NCI-H748 treated with DMSO at 0.1 percent for 48 hours (cell line): ENCODE results near the gene YJU2.
"Not testable (repeated sequence)": the region's sequence is repeated elsewhere in the genome, so short reads cannot be mapped to it uniquely, and the experiment has no call there.

Experiments
- DNase-seq: peaks from one replicate; lab custom pipeline; 2025; lab: John Stamatoyannopoulos, UW

The YJU2 gene

DNA sequence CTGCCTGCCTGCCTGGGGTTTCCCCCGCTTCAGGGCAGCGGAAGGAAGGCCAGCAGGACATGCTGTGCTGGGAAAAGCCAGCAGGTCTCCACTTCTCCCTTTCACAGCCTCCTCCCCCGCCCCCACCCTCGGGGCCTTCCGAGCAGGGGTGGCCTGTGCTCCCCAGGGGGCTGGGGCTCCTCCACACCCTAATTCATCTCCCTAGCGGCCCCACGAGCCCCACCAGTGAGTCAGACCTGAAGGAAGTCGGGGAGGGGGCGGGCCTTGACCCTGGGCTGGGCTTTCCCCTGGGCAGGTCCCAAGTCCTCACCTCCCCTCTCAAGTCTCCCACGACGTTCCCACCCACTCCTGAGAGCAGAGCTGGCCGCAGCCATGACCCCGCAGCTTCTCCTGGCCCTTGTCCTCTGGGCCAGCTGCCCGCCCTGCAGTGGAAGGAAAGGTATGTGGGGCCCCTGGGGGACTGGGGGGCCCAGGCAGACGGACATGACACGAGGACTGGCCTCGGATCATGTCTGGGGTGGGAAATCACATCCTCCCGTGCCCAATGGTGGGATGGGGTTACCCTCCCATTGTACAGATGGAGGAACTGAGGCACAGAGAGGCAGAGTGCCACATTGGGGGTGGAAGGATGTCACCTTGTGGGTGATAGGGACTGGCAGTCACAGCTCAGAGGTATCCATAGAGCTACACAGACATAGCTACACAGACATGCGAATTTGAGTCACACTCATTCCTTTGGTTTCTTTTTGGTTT lies 17.5 kb upstream of the YJU2 start, which contains the start of gene EBI3:
Gene EBI3, plus strand, starts transcription at position 345 of the 753 bp plus-strand sequence. Its CDS starts 28 bp downstream, at position 373.
- DNase-seq = no peak

DNA sequence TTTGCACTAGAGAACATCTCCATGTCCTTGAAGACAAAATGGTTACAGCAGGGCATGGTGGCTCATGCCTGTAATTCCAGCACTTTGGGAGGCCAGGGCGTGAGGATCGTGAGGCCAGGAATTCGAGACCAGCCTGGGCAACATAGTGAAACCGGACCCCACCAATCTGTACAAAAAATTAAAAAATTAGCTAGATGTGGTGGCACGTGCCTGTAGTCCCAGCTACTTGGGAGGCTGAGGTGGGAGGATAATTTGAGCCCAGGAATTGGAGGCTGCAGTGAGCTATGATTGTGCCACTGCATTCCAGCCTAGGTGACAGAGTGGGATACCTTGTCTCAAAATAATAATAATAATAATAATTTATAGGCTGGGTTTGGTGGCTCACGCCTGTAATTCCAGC lies 16.6 kb upstream of the YJU2 start:
- not testable (repeated sequence) for DNase-seq

DNA sequence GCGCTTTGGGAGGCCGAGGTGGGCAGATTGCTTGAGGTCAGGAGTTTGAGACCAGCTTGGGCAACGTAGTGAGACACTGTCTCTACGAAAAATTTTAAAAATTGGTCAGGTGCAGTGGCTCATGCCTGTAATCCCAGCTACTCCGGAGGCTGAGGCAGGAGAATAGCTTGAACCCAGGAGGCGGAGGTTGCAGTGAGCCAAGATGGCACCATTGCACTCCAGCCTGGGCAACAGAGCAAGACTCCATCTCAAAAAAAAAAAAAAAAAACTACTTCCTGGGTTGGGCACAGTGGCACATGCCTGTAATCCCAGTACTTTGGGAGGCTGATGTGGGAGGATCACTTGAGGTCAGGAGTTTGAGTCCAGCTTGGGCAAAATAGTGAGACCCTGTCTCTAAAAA lies 15.4 kb upstream of the YJU2 start:
- not testable (repeated sequence) for DNase-seq

GRCh38 chr19:4232139-4232538 lies 14.7 kb upstream of the YJU2 start:
- not testable (repeated sequence) for DNase-seq

DNA sequence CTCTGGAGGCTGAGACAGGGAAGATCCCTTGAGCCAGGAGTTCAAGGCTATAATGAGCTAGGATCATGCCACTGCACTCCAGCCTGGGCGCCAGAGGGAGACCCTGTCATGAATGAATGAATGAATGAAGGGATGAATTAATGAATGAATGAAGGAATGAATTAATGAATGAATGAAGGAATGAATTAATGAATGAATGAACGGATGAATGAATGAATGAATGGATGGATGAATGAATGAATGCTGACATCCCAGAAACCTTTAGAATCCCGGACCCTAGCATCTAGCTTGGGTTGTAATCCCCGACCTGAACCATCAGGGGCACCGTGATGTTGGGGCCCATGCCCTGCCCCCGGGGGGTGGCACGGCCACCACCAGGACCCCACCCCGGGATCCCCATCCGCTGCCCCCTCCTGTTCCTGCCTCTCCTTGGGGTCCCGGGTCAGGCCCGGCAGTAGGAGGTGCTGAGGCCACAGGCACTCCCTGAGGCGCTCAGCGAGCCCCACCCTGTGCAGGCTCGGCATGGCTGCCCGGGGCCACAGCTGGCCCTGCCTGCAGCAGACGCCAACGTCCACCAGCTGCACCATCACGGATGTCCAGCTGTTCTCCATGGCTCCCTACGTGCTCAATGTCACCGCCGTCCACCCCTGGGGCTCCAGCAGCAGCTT lies 14.1 kb upstream of the YJU2 start:
- no peak for DNase-seq

DNA sequence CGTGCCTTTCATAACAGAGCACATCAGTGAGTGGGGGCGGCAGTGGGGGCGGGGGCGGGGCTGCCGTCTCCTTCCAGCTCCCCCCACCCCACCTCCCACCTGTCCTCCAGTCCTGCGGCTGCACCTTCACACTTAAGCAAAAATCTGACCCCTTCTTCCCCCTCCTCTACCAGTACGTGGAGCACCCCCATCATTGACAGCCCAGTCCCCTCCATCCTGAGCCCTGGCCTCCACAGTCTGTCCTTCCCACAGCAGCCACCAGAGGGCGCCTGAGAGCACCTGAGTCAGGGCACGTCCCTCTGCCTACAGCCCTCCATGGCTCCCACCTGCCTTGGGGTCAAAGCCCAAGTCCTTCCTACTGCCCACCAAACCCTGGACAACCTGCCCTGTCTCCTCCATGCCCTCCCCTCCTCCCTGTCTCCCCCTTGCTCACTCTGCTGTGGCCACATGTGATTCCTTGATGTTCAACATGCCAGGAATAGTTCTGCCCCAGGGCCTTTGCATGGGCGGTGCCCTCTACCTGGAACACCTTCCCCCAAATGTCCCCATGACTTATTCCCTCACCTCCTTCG lies 13.5 kb upstream of the YJU2 start:
- DNase-seq = peak; percentile 0

DNA sequence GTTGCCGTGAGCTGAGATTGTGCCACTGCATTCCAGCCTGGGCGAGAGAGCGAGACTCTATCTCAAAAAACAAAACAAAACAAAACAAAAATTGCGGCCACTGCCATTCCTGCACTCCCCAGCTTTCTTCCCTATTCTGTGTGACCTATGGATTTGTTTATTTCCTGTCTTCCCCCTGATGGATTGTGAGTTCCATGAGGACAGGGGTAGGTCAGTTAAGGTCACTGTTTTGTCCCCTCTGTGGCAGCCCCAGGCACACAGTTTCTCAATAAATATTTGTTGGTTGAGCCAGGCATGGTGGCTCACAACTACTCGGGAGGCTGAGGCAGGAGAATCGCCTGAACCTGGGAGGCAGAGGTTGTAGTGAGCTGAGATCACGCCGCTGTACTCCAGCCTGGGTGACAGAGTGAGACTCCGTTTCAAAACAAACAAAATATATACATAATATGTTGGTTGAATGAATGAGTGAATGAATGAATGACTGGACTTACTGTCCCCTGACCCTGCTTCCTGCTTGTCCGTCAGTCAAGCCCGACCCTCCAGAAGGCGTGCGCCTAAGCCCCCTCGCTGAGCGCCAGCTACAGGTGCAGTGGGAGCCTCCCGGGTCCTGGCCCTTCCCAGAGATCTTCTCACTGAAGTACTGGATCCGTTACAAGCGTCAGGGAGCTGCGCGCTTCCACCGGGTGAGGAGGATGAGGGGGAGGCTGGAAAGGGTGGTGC lies 12.6 kb upstream of the YJU2 start:
- no peak for DNase-seq

DNA sequence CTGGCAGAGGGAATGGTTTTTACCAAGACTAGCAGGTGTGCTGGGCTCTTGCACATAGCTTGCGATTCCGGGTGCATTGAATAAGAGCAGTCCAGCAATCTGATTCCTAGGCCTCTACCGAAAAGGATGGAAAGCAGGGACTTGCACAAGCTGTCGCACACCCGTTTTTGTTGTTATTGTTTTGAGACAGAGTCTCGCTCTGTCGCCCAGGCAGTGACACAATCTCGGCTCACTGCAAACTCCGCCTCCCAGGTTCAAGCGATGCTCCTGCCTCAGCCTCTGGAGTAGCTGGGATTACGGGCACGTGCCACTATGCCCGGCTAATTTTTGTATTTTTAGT lies 12.0 kb upstream of the YJU2 start:
- no peak for DNase-seq

DNA sequence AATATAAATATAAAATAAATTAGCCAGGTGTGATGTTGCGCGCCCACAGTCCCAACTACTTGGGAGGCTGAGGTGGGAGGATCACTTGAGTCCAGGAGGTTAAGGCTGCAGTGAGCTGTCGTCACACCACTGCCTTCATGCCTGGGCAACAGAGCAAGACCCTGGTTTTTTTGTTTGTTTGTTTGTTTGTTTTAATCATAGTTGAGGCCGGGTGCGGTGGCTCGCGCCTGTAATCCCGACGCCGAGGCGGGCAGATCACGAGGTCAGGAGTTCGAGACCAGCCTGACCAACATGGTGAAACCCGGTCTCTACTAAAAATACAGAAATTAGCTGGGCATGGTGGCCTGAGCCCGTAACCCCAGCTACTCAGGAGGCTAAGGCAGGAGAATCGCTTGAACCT lies 9.4 kb upstream of the YJU2 start:
- DNase-seq = not testable (repeated sequence)

- no peak for DNase-seq
These were observed 8.0 kb upstream of the YJU2 start for GRCh38 chr19:4238831-4239230.

DNA sequence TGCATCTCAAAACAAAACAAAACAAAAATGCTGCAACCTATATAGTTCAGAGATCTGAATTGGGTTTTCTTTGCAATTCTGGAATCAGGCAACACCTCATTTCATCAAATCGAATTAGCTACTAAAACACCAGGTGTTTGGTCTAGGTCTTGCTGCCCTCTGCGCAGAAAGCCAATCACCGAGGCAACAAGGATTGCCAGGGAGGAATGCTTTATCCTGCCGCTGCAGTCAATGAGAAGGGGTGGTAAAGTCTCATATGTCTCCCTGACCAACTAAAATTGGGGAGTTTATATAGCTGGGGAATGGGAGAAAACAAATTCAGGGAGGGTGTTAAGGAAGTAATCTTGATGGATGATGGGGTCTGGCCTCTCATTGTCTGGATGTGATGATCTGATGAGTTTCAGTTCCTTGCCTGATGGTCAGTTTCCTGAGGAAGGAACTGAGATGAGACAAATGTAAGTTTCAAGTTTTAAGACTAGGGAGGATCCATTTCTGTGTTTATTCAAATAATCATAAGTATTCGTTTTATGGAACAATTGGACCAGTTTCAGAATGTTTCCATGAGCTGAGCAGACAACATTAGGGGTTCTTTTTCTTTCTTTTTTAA lies 5.0 kb upstream of the YJU2 start:
- no peak for DNase-seq

GRCh38 chr19:4245938-4246337 lies 942 bp upstream of the YJU2 start:
- DNase-seq = not testable (repeated sequence)

DNA sequence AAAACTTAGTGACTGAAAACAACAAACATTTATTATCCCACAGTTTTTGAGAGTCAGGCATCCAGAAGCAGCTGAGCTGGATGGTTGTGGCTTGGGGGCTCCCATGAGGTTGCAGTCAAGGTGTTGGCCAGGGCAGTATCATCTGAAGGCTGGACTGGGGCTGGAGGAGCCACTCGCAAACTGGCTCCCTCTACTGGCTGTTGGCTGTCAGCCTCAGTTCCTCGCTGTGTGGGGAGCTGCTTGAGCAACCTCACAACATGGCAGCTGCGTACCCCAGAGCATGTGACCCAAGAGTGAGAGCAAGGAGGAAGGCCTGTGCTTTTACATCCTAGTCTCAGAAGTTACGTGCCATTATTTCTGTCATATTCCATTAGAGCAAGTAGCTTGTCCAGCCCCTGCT lies 9.7 kb downstream of the YJU2 start:
- DNase-seq = no peak

- no peak for DNase-seq
These were observed 10.1 kb downstream of the YJU2 start for GRCh38 chr19:4257025-4257424.

DNA sequence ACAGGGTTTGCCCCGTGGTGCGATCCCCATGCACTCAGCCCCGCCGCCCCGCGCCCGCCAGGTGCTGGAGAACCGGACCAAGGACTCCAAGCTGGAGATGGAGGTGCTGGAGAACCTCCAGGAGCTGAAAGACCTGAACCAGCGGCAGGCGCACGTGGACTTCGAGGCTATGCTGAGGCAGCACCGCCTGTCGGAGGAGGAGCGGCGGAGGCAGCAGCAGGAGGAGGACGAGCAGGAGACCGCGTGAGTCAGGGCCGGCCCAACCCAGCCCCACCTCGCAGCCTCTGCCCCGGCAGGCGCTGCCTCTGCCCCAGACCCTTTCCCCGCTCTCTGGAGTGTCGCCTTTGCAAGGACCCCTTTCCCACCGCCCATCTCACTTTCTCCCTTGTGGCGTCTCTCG lies 11.3 kb downstream of the YJU2 start:
- no peak for DNase-seq

DNA sequence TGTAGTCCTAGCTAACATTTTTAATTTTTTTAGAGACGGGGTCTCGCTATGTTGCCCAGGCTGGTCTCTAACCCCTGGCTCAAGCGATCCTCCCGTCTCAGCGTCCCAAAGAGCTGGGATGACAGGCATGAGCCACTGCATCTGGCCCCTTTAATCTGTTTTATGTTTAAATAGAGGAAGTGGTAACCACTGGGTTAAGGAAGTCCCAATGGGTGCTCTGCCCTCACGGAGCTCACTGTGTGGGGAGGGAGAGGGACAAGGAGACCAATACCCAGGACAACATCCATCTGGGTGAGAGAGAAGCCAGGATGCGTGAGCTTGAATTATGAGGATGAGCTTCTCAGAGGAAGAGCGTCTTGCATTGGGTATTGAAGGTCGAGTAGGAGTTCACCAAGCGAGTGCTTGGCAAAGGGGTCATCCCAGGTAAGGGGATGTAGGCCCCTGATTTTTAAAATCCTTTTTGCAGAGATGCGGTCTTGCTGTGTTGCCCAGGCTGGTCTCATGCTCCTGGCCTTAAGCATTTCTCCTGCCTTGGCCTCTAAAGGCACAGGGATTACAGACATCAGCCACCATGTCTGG lies 13.8 kb downstream of the YJU2 start:
- DNase-seq = no peak

- no peak for DNase-seq
These were observed 17.9 kb downstream of the YJU2 start for GRCh38 chr19:4264812-4265211.

GRCh38 chr19:4266253-4267000 lies 19.5 kb downstream of the YJU2 start:
- no peak for DNase-seq

- peak; percentile 11 for DNase-seq
These were observed 20.4 kb downstream of the YJU2 start for GRCh38 chr19:4267101-4267900.
